ENCODE measurements around the gene NR2E1. TPM values are rescaled to one million over a fixed set of nuclear protein-coding genes. Genes with fewer than 3 reads are reported as not detected.

Gene NR2E1
- polyA plus RNA-seq, result under 1 TPM; 0.02 to 0.06 TPM

GRCh38 chr6:108165714-108166663, at the start of gene NR2E1:
TSS of gene NR2E1 (plus strand) at chr6:108166022. CDS start at chr6:108166766, 744 bp downstream.
- WGBS, 2 donors, result 3% methylated on average over 50 to 54 of the region's 54 CpGs
- Histone ChIP-seq H3K27me3 (ENCODE audit: control insufficient read depth in 1 of 2, insufficient read depth in 2 of 2, low read length in 2 of 2) (peaks cover 3 to 62% of the 10 kb centered on the region in 2 donors), H3K27ac (ENCODE audit: low read depth in 2 of 2, low read length in 1 of 2) (no peak within 1 kb of the TSS), H3K36me3 (ENCODE audit: control insufficient read depth in 2 of 2, insufficient read depth in 2 of 2, low read length in 1 of 2) (no peaks in the 10 kb centered on the region), H3K4me3 (ENCODE audit: low read depth in 1 of 2, low read length in 2 of 2) (peak within 1 kb of the TSS in 1 of 2 donors; percentile 42), H3K9me3 (ENCODE audit: control insufficient read depth in 2 of 2, insufficient read depth in 1 of 2, low read depth in 1 of 2, low read length in 1 of 2) (peaks cover 0 to 2% of the 10 kb centered on the region in 2 donors), H3K4me1 (ENCODE audit: control insufficient read depth in 2 of 2, insufficient read depth in 2 of 2, low read length in 1 of 2) (peaks cover 9 to 24% of the 10 kb centered on the region in 2 donors)

GRCh38 chr6:108116546-108117426, 49.0 kb upstream of the NR2E1 start:
- H3K4me1 ChIP-seq (ENCODE audit: control insufficient read depth in 2 of 2, insufficient read depth in 2 of 2, low read length in 1 of 2), result peaks cover 3 to 17% of the 10 kb centered on the region in 2 donors
- WGBS, 2 donors, result 19 to 22% methylated on average over 46 of the region's 46 CpGs

GRCh38 chr6:108117427-108118358, 48.1 kb upstream of the NR2E1 start:
- Histone ChIP-seq H3K4me1 (ENCODE audit: control insufficient read depth in 2 of 2, insufficient read depth in 2 of 2, low read length in 1 of 2) (peaks cover 3 to 17% of the 10 kb centered on the region in 2 donors), H3K27ac (ENCODE audit: low read depth in 2 of 2, low read length in 1 of 2) (no peak overlapping the region), H3K4me3 (ENCODE audit: low read depth in 1 of 2, low read length in 2 of 2) (peak overlapping the region; percentile 52 to 59), H3K9me3 (ENCODE audit: control insufficient read depth in 2 of 2, insufficient read depth in 1 of 2, low read depth in 1 of 2, low read length in 1 of 2) (no peaks in the 10 kb centered on the region), H3K36me3 (ENCODE audit: control insufficient read depth in 2 of 2, insufficient read depth in 2 of 2, low read length in 1 of 2) (no peaks in the 10 kb centered on the region), H3K27me3 (ENCODE audit: control insufficient read depth in 1 of 2, insufficient read depth in 2 of 2, low read length in 2 of 2) (peaks cover 2 to 17% of the 10 kb centered on the region in 2 donors)
- 1% methylated on average over 59 to 72 of the region's 72 CpGs for WGBS, 2 donors

More at GRCh38 chr6:108116546-108117426, 49.0 kb upstream of the NR2E1 start:
- peak overlapping the region in 1 of 2 donors; percentile 52 for H3K4me3 ChIP-seq (ENCODE audit: low read depth in 1 of 2, low read length in 2 of 2)
- no peaks in the 10 kb centered on the region for H3K36me3 ChIP-seq (ENCODE audit: control insufficient read depth in 2 of 2, insufficient read depth in 2 of 2, low read length in 1 of 2)
- no peak overlapping the region for H3K27ac ChIP-seq (ENCODE audit: low read depth in 2 of 2, low read length in 1 of 2)
- H3K9me3 ChIP-seq (ENCODE audit: control insufficient read depth in 2 of 2, insufficient read depth in 1 of 2, low read depth in 1 of 2, low read length in 1 of 2), result no peaks in the 10 kb centered on the region
- H3K27me3 ChIP-seq (ENCODE audit: control insufficient read depth in 1 of 2, insufficient read depth in 2 of 2, low read length in 2 of 2), result peaks cover 2 to 17% of the 10 kb centered on the region in 2 donors

- H3K36me3 ChIP-seq (ENCODE audit: control insufficient read depth in 2 of 2, insufficient read depth in 2 of 2, low read length in 1 of 2), result no peaks in the 10 kb centered on the region
- no peaks in the 10 kb centered on the region for H3K9me3 ChIP-seq (ENCODE audit: control insufficient read depth in 2 of 2, insufficient read depth in 1 of 2, low read depth in 1 of 2, low read length in 1 of 2)
- H3K4me3 ChIP-seq (ENCODE audit: low read depth in 1 of 2, low read length in 2 of 2), result peak overlapping the region; percentile 52 to 59
- peaks cover 2 to 17% of the 10 kb centered on the region in 2 donors for H3K27me3 ChIP-seq (ENCODE audit: control insufficient read depth in 1 of 2, insufficient read depth in 2 of 2, low read length in 2 of 2)
- WGBS, 2 donors, result 1 to 2% methylated on average over 22 to 45 of the region's 45 CpGs
- H3K27ac ChIP-seq (ENCODE audit: low read depth in 2 of 2, low read length in 1 of 2), result no peak overlapping the region
- H3K4me1 ChIP-seq (ENCODE audit: control insufficient read depth in 2 of 2, insufficient read depth in 2 of 2, low read length in 1 of 2), result peaks cover 3 to 17% of the 10 kb centered on the region in 2 donors
These were observed 47.5 kb upstream of the NR2E1 start for GRCh38 chr6:108118359-108118724.

GRCh38 chr6:108118810-108119768, 46.7 kb upstream of the NR2E1 start:
- peak overlapping the region in 1 of 2 donors; percentile 52 for H3K4me3 ChIP-seq (ENCODE audit: low read depth in 1 of 2, low read length in 2 of 2)
- peaks cover 2 to 17% of the 10 kb centered on the region in 2 donors for H3K27me3 ChIP-seq (ENCODE audit: control insufficient read depth in 1 of 2, insufficient read depth in 2 of 2, low read length in 2 of 2)
- no peaks in the 10 kb centered on the region for H3K9me3 ChIP-seq (ENCODE audit: control insufficient read depth in 2 of 2, insufficient read depth in 1 of 2, low read depth in 1 of 2, low read length in 1 of 2)
- no peak overlapping the region for H3K27ac ChIP-seq (ENCODE audit: low read depth in 2 of 2, low read length in 1 of 2)
- WGBS, 2 donors, result 6 to 11% methylated on average over 62 to 67 of the region's 67 CpGs
- peaks cover 3 to 11% of the 10 kb centered on the region in 2 donors for H3K4me1 ChIP-seq (ENCODE audit: control insufficient read depth in 2 of 2, insufficient read depth in 2 of 2, low read length in 1 of 2)
- no peaks in the 10 kb centered on the region for H3K36me3 ChIP-seq (ENCODE audit: control insufficient read depth in 2 of 2, insufficient read depth in 2 of 2, low read length in 1 of 2)

GRCh38 chr6:108119769-108120141, 46.1 kb upstream of the NR2E1 start:
- H3K9me3 ChIP-seq (ENCODE audit: control insufficient read depth in 2 of 2, insufficient read depth in 1 of 2, low read depth in 1 of 2, low read length in 1 of 2), result no peaks in the 10 kb centered on the region
- no peak overlapping the region for H3K4me3 ChIP-seq (ENCODE audit: low read depth in 1 of 2, low read length in 2 of 2)
- 62 to 67% methylated on average over 24 of the region's 24 CpGs for WGBS, 2 donors
- H3K27ac ChIP-seq (ENCODE audit: low read depth in 2 of 2, low read length in 1 of 2), result no peak overlapping the region
- peaks cover 3 to 10% of the 10 kb centered on the region in 2 donors for H3K4me1 ChIP-seq (ENCODE audit: control insufficient read depth in 2 of 2, insufficient read depth in 2 of 2, low read length in 1 of 2)
- H3K27me3 ChIP-seq (ENCODE audit: control insufficient read depth in 1 of 2, insufficient read depth in 2 of 2, low read length in 2 of 2), result peaks cover 2 to 17% of the 10 kb centered on the region in 2 donors
- H3K36me3 ChIP-seq (ENCODE audit: control insufficient read depth in 2 of 2, insufficient read depth in 2 of 2, low read length in 1 of 2), result no peaks in the 10 kb centered on the region

GRCh38 chr6:108120311-108120710, 45.5 kb upstream of the NR2E1 start:
- H3K36me3 ChIP-seq (ENCODE audit: control insufficient read depth in 2 of 2, insufficient read depth in 2 of 2, low read length in 1 of 2), result no peaks in the 10 kb centered on the region
- 78 to 81% methylated on average over 12 of the region's 12 CpGs for WGBS, 2 donors
- no peak overlapping the region for H3K27ac ChIP-seq (ENCODE audit: low read depth in 2 of 2, low read length in 1 of 2)
- H3K9me3 ChIP-seq (ENCODE audit: control insufficient read depth in 2 of 2, insufficient read depth in 1 of 2, low read depth in 1 of 2, low read length in 1 of 2), result no peaks in the 10 kb centered on the region
- no peak overlapping the region for H3K4me3 ChIP-seq (ENCODE audit: low read depth in 1 of 2, low read length in 2 of 2)
- peaks cover 3 to 5% of the 10 kb centered on the region in 2 donors for H3K4me1 ChIP-seq (ENCODE audit: control insufficient read depth in 2 of 2, insufficient read depth in 2 of 2, low read length in 1 of 2)
- H3K27me3 ChIP-seq (ENCODE audit: control insufficient read depth in 1 of 2, insufficient read depth in 2 of 2, low read length in 2 of 2), result peaks cover 2 to 17% of the 10 kb centered on the region in 2 donors

- Histone ChIP-seq H3K4me1 (ENCODE audit: control insufficient read depth in 2 of 2, insufficient read depth in 2 of 2, low read length in 1 of 2) (peaks cover 2 to 3% of the 10 kb centered on the region in 2 donors), H3K27me3 (ENCODE audit: control insufficient read depth in 1 of 2, insufficient read depth in 2 of 2, low read length in 2 of 2) (peaks cover 2 to 17% of the 10 kb centered on the region in 2 donors), H3K4me3 (ENCODE audit: low read depth in 1 of 2, low read length in 2 of 2) (no peak overlapping the region), H3K9me3 (ENCODE audit: control insufficient read depth in 2 of 2, insufficient read depth in 1 of 2, low read depth in 1 of 2, low read length in 1 of 2) (no peaks in the 10 kb centered on the region), H3K36me3 (ENCODE audit: control insufficient read depth in 2 of 2, insufficient read depth in 2 of 2, low read length in 1 of 2) (no peaks in the 10 kb centered on the region), H3K27ac (ENCODE audit: low read depth in 2 of 2, low read length in 1 of 2) (no peak overlapping the region)
- 56 to 68% methylated on average over 10 of the region's 10 CpGs for WGBS, 2 donors
These were observed 44.2 kb upstream of the NR2E1 start for GRCh38 chr6:108121612-108122011.
